CD14-positive monocyte (primary cell): ENCODE data around the gene NAPSA. TPM values are rescaled to one million over a fixed set of nuclear protein-coding genes. Genes with fewer than 3 reads are reported as not detected.

Experiments
- DNase-seq, 3 donors: peaks; one replicate each; pipeline ENCODE4 v3.0.0-alpha.2; 2011 to 2022
- H2AFZ ChIP-seq: 2 replicates; pipeline ENCODE4 v1.6.0; 2012; ENCODE audit warnings: mild to moderate bottlenecking, low read depth, low read length, inconsistent platforms; ENCODE audit not compliant: insufficient read depth, poor library complexity, severe bottlenecking
- H3K27ac ChIP-seq, 2 donors: 1 replicate in 1 of 2; 2 replicates in 1 of 2; pipeline ENCODE4 v1.5.1; 2012 to 2013; ENCODE audit warnings: low read length in 2 of 2, control low read depth in 1 of 2, inconsistent platforms in 1 of 2, low read depth in 1 of 2, mild to moderate bottlenecking in 1 of 2
- H3K27me3 ChIP-seq, 2 donors: one replicate each; pipeline versions ENCODE4 v1.6.0 to v1.6.1; 2011 to 2013; ENCODE audit warnings: low read length in 2 of 2; ENCODE audit not compliant: control insufficient read depth in 2 of 2, insufficient read depth in 2 of 2
- H3K36me3 ChIP-seq, 2 donors: replicated peaks in 1 of 2; 1 replicate in 1 of 2; 2 replicates in 1 of 2; pipeline versions ENCODE4 v1.5.1 to v1.6.1; 2012 to 2013; ENCODE audit warnings: low read length in 2 of 2, control low read depth in 1 of 2, inconsistent platforms in 1 of 2, mild to moderate bottlenecking in 1 of 2; ENCODE audit not compliant: insufficient read depth in 2 of 2, control insufficient read depth in 1 of 2
- H3K4me1 ChIP-seq, 2 donors: 1 replicate in 1 of 2; 2 replicates in 1 of 2; pipeline versions ENCODE4 v1.5.1 to v1.6.1; 2012 to 2013; ENCODE audit warnings: low read length in 2 of 2, control low read depth in 1 of 2, inconsistent platforms in 1 of 2, mild to moderate bottlenecking in 1 of 2, moderate library complexity in 1 of 2; ENCODE audit not compliant: insufficient read depth in 2 of 2, control insufficient read depth in 1 of 2
- H3K4me2 ChIP-seq: replicated peaks from 2 replicates; pipeline ENCODE3; 2012; ENCODE audit warnings: low read length, moderate library complexity, mild to moderate bottlenecking; ENCODE audit not compliant: poor library complexity, severe bottlenecking; ENCODE audit errors: extremely low read depth
- H3K4me3 ChIP-seq, 3 experiments: fragments of 200-600 bp in 1 of 3; sonication (generic) in 1 of 3; replicated peaks in 1 of 3; 1 replicate in 2 of 3; 2 replicates in 1 of 3; pipeline ENCODE4 v1.5.1; 2011 to 2013; ENCODE audit warnings: low read length in 3 of 3, mild to moderate bottlenecking in 3 of 3, control low read depth in 2 of 3, low read depth in 2 of 3, inconsistent platforms in 1 of 3, moderate library complexity in 1 of 3
- H3K79me2 ChIP-seq: 2 replicates; pipeline ENCODE4 v1.6.0; 2012; ENCODE audit warnings: mild to moderate bottlenecking, control low read depth, inconsistent platforms, low read length, moderate library complexity; ENCODE audit not compliant: insufficient read depth
- H3K9ac ChIP-seq: 2 replicates; pipeline ENCODE4 v1.6.0; 2017; ENCODE audit warnings: low read length, mild to moderate bottlenecking; ENCODE audit not compliant: insufficient read depth, poor library complexity, severe bottlenecking
- H3K9me3 ChIP-seq, 2 donors: replicated peaks in 1 of 2; 1 replicate in 1 of 2; 2 replicates in 1 of 2; pipeline versions ENCODE4 v1.5.1 to v1.6.1; 2012 to 2013; ENCODE audit warnings: low read length in 2 of 2, control low read depth in 1 of 2; ENCODE audit not compliant: control insufficient read depth in 1 of 2, insufficient read depth in 1 of 2
- H4K20me1 ChIP-seq: 2 replicates; pipeline ENCODE4 v1.6.0; 2012; ENCODE audit warnings: mild to moderate bottlenecking, low read length, control low read depth, moderate library complexity; ENCODE audit not compliant: insufficient read depth
- H3K27ac Mint-ChIP-seq, 7 donors: one replicate each; pipeline ENCODE4 v1.8.0; 2020; ENCODE audit warnings: mild to moderate bottlenecking in 7 of 7, mixed read lengths in 7 of 7, moderate library complexity in 6 of 7, inconsistent platforms in 2 of 7
- H3K27me3 Mint-ChIP-seq, 3 donors: one replicate each; pipeline ENCODE4 v1.8.0; 2021 to 2022; ENCODE audit warnings: low read depth in 3 of 3, mild to moderate bottlenecking in 3 of 3, mixed read lengths in 3 of 3, moderate library complexity in 3 of 3, inconsistent platforms in 1 of 3
- H3K36me3 Mint-ChIP-seq, 2 donors: one replicate each; pipeline ENCODE4 v1.8.0; 2020; ENCODE audit warnings: mixed read lengths in 2 of 2, inconsistent platforms in 1 of 2, mild to moderate bottlenecking in 1 of 2
- H3K4me1 Mint-ChIP-seq: one replicate; pipeline ENCODE4 v1.8.0; 2020; ENCODE audit warnings: mild to moderate bottlenecking, mixed read lengths
- H3K4me3 Mint-ChIP-seq, 2 donors: one replicate each; pipeline ENCODE4 v1.8.0; 2020; ENCODE audit warnings: mild to moderate bottlenecking in 2 of 2, mixed read lengths in 2 of 2, moderate library complexity in 1 of 2
- H3K9me3 Mint-ChIP-seq, 7 donors: one replicate each; pipeline ENCODE4 v1.8.0; 2020 to 2022; ENCODE audit warnings: mixed read lengths in 7 of 7, mild to moderate bottlenecking in 6 of 7, moderate library complexity in 6 of 7, inconsistent platforms in 2 of 7
- CTCF ChIP-seq: fragments of 200-600 bp; IDR thresholded peaks from one replicate; pipeline ENCODE4 v1.8.0; 2022; ENCODE audit warnings: antibody characterized with exemption, mild to moderate bottlenecking
- WGBS: methylation state at CpG from one replicate; pipeline ENCODE4 v1.1.5; 2013; ENCODE audit warnings: missing lambda C conversion rate; ENCODE audit not compliant: insufficient coverage; 5-methylcytosine and 5-hydroxymethylcytosine counted together
- intact Hi-C, 2 donors: fragments of 100-400 bp; cut with micrococcal nuclease; formaldehyde crosslinking; loops; one replicate each; pipeline versions ENCODE4 v1.15.0 to v1.15.1; 2023
- polyA plus RNA-seq, 3 donors: library from polyadenylated mRNA; depleted of rRNA in 1 of 3; unstranded in 2 of 3; stranded (reverse) in 1 of 3; fragments of 300-500 nt in 2 of 3; fragments of >200 nt in 1 of 3; fragmentation: Illumina TruSeq in 2 of 3; gene quantifications; 1 replicate in 2 of 3; 2 replicates in 1 of 3; pipeline ENCODE4 v1.2.3, GENCODE V29; 2012 to 2021

NAPSA gene
- polyA plus RNA-seq, 3 donors = 0.27 to 1.3 (median 0.52) TPM

GRCh38 chr19:50406829-50407228, 41.4 kb upstream of the NAPSA start:
- H3K36me3 ChIP-seq = peaks cover 48 to 64% of the 10 kb centered on the region in 2 donors

GRCh38 chr19:50406156-50406820, 40.8 kb upstream of the NAPSA start:
- H3K27me3 Mint-ChIP-seq = peaks cover 0 to 3% (median 1%) of the 10 kb centered on the region in 3 donors
- Histone ChIP-seq H3K9ac (no peak overlapping the region), H3K27me3 (no peaks in the 10 kb centered on the region), H3K4me2 (no peak overlapping the region), H4K20me1 (no peaks in the 10 kb centered on the region), H3K36me3 (peaks cover 48 to 66% of the 10 kb centered on the region in 2 donors), H2AFZ (no peak overlapping the region), H3K79me2 (peaks cover 6% of the 10 kb centered on the region), H3K4me1 (no peaks in the 10 kb centered on the region), H3K9me3 (no peaks in the 10 kb centered on the region), H3K27ac (no peak overlapping the region), H3K4me3 (no peak overlapping the region)
- peaks cover 46 to 79% of the 10 kb centered on the region in 2 donors for H3K36me3 Mint-ChIP-seq
- intact Hi-C loops = no loop called here
- DNase-seq = no peak
- WGBS = 89% methylated on average over 11 of the region's 22 CpGs
- peak overlapping the region in 2 of 7 donors; percentile 19 to 46 for H3K27ac Mint-ChIP-seq
- H3K9me3 Mint-ChIP-seq = peaks cover 0 to 2% (median 0%) of the 10 kb centered on the region in 7 donors
- TF ChIP-seq CTCF = no peak
- no peaks in the 10 kb centered on the region for H3K4me1 Mint-ChIP-seq
- no peak overlapping the region for H3K4me3 Mint-ChIP-seq

More at GRCh38 chr19:50406829-50407228, 41.4 kb upstream of the NAPSA start:
- intact Hi-C loops = no loop called here
- no peak for DNase-seq
- no peak overlapping the region for H3K4me3 Mint-ChIP-seq
- H3K27me3 ChIP-seq = no peaks in the 10 kb centered on the region
- peak overlapping the region in 1 of 7 donors; percentile 46 for H3K27ac Mint-ChIP-seq
- peaks cover 0 to 3% (median 1%) of the 10 kb centered on the region in 3 donors for H3K27me3 Mint-ChIP-seq
- H4K20me1 ChIP-seq = no peaks in the 10 kb centered on the region
- no peaks in the 10 kb centered on the region for H3K4me1 ChIP-seq
- no peak for TF ChIP-seq CTCF
- no peak overlapping the region for H3K4me3 ChIP-seq
- peaks cover 0 to 2% (median 0%) of the 10 kb centered on the region in 7 donors for H3K9me3 Mint-ChIP-seq
- WGBS = 95% methylated on average over 17 of the region's 19 CpGs
- H3K4me1 Mint-ChIP-seq = no peaks in the 10 kb centered on the region
- H3K27ac ChIP-seq = no peak overlapping the region
- H3K9me3 ChIP-seq = no peaks in the 10 kb centered on the region
- H2AFZ ChIP-seq = no peak overlapping the region
- H3K4me2 ChIP-seq = no peak overlapping the region
- no peak overlapping the region for H3K9ac ChIP-seq
- peaks cover 44 to 74% of the 10 kb centered on the region in 2 donors for H3K36me3 Mint-ChIP-seq
- peaks cover 2% of the 10 kb centered on the region for H3K79me2 ChIP-seq
